Progenitor cell of endocrine pancreas (in vitro differentiated cells): Measurements from ENCODE around the gene HIPK1. TPM values are rescaled to one million over a fixed set of nuclear protein-coding genes. Genes with fewer than 3 reads are reported as not detected.
"Not testable (repeated sequence)": the region's sequence is repeated elsewhere in the genome, so short reads cannot be mapped to it uniquely, and the experiment has no call there.

Experiments
- DNase-seq: peaks from one replicate; pipeline ENCODE4 v3.0.0; 2021; ENCODE audit warnings: low spot score; ENCODE audit not compliant: unreplicated experiment
- H3K27ac Mint-ChIP-seq: 2 replicates; pipeline ENCODE4 v1.8.0; 2021; ENCODE audit warnings: mild to moderate bottlenecking, moderate library complexity, mixed read lengths
- H3K27me3 Mint-ChIP-seq: 2 replicates; pipeline ENCODE4 v1.8.0; 2021; ENCODE audit warnings: mixed read lengths
- H3K36me3 Mint-ChIP-seq: 2 replicates; pipeline ENCODE4 v1.8.0; 2022; ENCODE audit warnings: mixed read lengths; ENCODE audit not compliant: insufficient read depth
- H3K4me1 Mint-ChIP-seq: 2 replicates; pipeline ENCODE4 v1.8.0; 2021; ENCODE audit warnings: low read depth, mixed read lengths
- H3K4me3 Mint-ChIP-seq: 2 replicates; pipeline ENCODE4 v1.8.0; 2021; ENCODE audit warnings: low read depth, mild to moderate bottlenecking, moderate library complexity, mixed read lengths
- H3K9me3 Mint-ChIP-seq: 2 replicates; pipeline ENCODE4 v1.8.0; 2021; ENCODE audit warnings: low read depth, mixed read lengths
- CTCF ChIP-seq: fragments of 200-600 bp; sonication (generic); IDR thresholded peaks from one replicate; pipeline ENCODE4 v1.5.0; 2021; ENCODE audit warnings: antibody characterized with exemption, mild to moderate bottlenecking; ENCODE audit not compliant: unreplicated experiment
- total RNA-seq: library from RNA; stranded (reverse); gene quantifications from 2 replicates; pipeline ENCODE4 v1.2.1, GENCODE V29; 2021

HIPK1 gene
- total RNA-seq, 1 donor from 2014 or later: 54.2 TPM

- DNase-seq: no peak
- Mint-ChIP-seq H3K36me3 (no peaks in the 10 kb centered on the region), H3K27ac (no peak overlapping the region), H3K27me3 (peaks cover 23% of the 10 kb centered on the region), H3K9me3 (peaks cover 6% of the 10 kb centered on the region), H3K4me3 (no peak overlapping the region), H3K4me1 (peaks cover 17% of the 10 kb centered on the region)
- no peak for TF ChIP-seq CTCF
Measured at GRCh38 chr1:114000406-114000805, 71.3 kb downstream of the HIPK1 start.

GRCh38 chr1:114002492-114003239, 73.5 kb downstream of the HIPK1 start:
- Mint-ChIP-seq H3K9me3 (peaks cover 3% of the 10 kb centered on the region), H3K36me3 (no peaks in the 10 kb centered on the region), H3K27me3 (peaks cover 27% of the 10 kb centered on the region), H3K4me3 (no peak overlapping the region), H3K27ac (no peak overlapping the region), H3K4me1 (peaks cover 17% of the 10 kb centered on the region)
- TF ChIP-seq CTCF: no peak
- DNase-seq: no peak

- TF ChIP-seq CTCF: no peak
- Mint-ChIP-seq H3K27me3 (peaks cover 25% of the 10 kb centered on the region), H3K9me3 (peaks cover 3% of the 10 kb centered on the region), H3K27ac (no peak overlapping the region), H3K4me3 (no peak overlapping the region), H3K4me1 (peaks cover 17% of the 10 kb centered on the region), H3K36me3 (no peaks in the 10 kb centered on the region)
- DNase-seq: no peak
Measured at GRCh38 chr1:114003431-114003830, 74.3 kb downstream of the HIPK1 start.

GRCh38 chr1:114006825-114007224, 77.7 kb downstream of the HIPK1 start:
- peaks cover 14% of the 10 kb centered on the region for H3K4me1 Mint-ChIP-seq
- H3K27me3 Mint-ChIP-seq: peaks cover 34% of the 10 kb centered on the region
- H3K36me3 Mint-ChIP-seq, DNase-seq, H3K27ac Mint-ChIP-seq, H3K9me3 Mint-ChIP-seq, H3K4me3 Mint-ChIP-seq: not testable (repeated sequence)

GRCh38 chr1:114008480-114008941, 79.4 kb downstream of the HIPK1 start:
- no peak for DNase-seq
- Mint-ChIP-seq H3K9me3 (peaks cover 3% of the 10 kb centered on the region), H3K4me3 (no peak overlapping the region), H3K36me3 (no peaks in the 10 kb centered on the region), H3K27ac (no peak overlapping the region), H3K27me3 (peaks cover 28% of the 10 kb centered on the region), H3K4me1 (peaks cover 9% of the 10 kb centered on the region)
- TF ChIP-seq CTCF: no peak

GRCh38 chr1:114008993-114009392, 79.9 kb downstream of the HIPK1 start:
- Mint-ChIP-seq H3K27ac (no peak overlapping the region), H3K9me3 (peaks cover 3% of the 10 kb centered on the region), H3K4me1 (peaks cover 4% of the 10 kb centered on the region), H3K27me3 (peaks cover 26% of the 10 kb centered on the region), H3K36me3 (no peaks in the 10 kb centered on the region), H3K4me3 (no peak overlapping the region)
- no peak for DNase-seq
- TF ChIP-seq CTCF: no peak
